Astrocyte of the spinal cord (primary cell): ENCODE data around the gene CACNA1B.
"Not testable (repeated sequence)": the region's sequence is repeated elsewhere in the genome, so short reads cannot be mapped to it uniquely, and the experiment has no call there.

Experiments
- DNase-seq: peaks from one replicate; pipeline ENCODE4 v3.0.0; 2011; ENCODE audit warnings: low read depth, low spot score
- H3K4me3 ChIP-seq: 2 replicates; pipeline ENCODE4 v1.5.1; 2011; ENCODE audit warnings: low read depth, mild to moderate bottlenecking, low read length, moderate library complexity
- in situ Hi-C: cut with HindIII; loops from 2 replicates; pipeline ENCODE4 v1.10.0; 2017; ENCODE audit warnings: low sequenced_read_pairs
- TF ChIP-seq, protein P1 (sequence below): IDR thresholded peaks from 2 replicates; pipeline ENCODE4 v1.5.1; 2012; ENCODE audit warnings: low read depth, mild to moderate bottlenecking, low read length, inconsistent platforms

CACNA1B gene

DNA sequence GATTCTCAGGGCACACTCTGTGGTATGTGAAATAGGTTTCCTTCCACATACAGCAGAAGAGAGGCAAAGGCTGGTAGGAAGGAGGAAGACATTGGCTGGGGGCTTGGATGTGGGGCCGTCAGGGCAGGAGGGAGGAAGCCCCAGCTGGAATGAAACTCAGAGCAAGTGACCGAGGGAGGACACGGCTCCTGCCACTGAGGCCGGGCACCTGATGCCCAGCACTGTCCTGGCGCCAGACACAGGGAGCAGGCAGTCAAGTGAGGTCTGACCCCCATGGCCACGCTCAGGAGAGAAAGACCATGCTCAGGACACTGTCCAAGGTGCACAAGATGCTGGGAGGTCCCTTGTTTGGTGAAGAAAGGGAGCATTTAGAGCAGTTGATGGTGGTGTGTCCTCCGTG, 245.5 kb downstream of the CACNA1B start:
- no peak for DNase-seq
- TF ChIP-seq, protein P1, sequence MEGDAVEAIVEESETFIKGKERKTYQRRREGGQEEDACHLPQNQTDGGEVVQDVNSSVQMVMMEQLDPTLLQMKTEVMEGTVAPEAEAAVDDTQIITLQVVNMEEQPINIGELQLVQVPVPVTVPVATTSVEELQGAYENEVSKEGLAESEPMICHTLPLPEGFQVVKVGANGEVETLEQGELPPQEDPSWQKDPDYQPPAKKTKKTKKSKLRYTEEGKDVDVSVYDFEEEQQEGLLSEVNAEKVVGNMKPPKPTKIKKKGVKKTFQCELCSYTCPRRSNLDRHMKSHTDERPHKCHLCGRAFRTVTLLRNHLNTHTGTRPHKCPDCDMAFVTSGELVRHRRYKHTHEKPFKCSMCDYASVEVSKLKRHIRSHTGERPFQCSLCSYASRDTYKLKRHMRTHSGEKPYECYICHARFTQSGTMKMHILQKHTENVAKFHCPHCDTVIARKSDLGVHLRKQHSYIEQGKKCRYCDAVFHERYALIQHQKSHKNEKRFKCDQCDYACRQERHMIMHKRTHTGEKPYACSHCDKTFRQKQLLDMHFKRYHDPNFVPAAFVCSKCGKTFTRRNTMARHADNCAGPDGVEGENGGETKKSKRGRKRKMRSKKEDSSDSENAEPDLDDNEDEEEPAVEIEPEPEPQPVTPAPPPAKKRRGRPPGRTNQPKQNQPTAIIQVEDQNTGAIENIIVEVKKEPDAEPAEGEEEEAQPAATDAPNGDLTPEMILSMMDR = no peak
- H3K4me3 ChIP-seq = no peak overlapping the region
- in situ Hi-C loops = no loop called here

DNA sequence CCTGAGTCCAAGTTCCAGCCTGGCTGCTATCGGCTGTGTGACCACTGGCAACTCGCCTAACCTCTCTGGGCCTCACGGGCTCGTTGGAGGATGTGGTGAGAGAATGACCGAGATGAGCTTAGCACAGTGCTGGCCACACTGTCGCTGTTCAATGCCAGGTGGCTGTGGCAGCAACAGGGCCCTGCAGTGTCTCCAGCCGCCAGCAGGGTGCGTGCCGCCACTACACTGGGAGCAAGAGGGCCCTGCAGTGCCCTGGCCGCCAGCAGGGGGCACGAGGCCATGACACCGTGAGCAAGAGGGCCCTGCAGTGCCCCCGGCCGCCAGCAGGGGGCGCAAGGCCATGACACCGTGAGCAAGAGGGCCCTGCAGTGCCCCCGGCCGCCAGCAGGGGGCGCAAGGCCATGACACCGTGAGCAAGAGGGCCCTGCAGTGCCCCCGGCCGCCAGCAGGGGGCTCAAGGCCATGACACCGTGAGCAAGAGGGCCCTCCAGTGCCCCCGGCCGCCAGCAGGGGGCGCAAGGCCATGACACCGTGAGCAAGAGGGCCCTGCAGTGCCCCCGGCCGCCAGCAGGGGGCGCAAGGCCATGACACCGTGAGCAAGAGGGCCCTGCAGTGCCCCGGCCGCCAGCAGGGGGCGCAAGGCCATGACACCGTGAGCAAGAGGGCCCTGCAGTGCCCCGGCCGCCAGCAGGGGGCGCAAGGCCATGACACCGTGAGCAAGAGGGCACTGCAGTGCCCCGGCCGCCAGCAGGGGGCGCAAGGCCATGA, 248.7 kb downstream of the CACNA1B start:
- DNase-seq, H3K4me3 ChIP-seq, in situ Hi-C loops: not testable (repeated sequence)

DNA sequence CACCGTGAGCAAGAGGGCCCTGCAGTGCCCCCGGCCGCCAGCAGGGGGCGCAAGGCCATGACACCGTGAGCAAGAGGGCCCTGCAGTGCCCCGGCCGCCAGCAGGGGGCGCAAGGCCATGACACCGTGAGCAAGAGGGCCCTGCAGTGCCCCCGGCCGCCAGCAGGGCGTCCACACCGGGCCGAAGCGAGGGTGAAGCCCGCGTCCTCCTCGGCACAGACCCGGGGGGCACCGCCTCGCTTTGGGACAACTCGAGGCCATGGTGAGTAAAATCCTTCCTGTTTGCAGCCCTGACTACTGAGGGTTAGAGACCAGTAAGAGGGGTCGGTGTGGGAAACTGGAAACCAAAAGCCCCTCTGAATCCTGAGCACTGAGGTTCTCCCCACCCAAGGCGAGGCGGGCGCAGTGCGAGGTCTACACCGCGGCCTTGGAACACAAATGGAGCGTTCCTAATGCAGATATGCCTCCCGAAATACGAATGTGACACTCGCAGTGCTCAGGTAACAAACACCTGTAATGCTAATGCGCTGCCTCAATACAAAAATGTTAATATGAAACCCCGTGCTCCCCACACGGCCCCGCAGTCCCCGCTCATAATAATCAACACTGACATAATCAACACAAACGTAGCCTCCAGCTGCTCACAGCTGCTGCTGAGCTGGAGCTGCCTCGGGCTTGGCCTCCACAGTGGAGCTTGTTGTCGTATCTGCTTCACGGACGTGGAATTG, 249.4 kb downstream of the CACNA1B start:
- DNase-seq, in situ Hi-C loops, H3K4me3 ChIP-seq: not testable (repeated sequence)

DNA sequence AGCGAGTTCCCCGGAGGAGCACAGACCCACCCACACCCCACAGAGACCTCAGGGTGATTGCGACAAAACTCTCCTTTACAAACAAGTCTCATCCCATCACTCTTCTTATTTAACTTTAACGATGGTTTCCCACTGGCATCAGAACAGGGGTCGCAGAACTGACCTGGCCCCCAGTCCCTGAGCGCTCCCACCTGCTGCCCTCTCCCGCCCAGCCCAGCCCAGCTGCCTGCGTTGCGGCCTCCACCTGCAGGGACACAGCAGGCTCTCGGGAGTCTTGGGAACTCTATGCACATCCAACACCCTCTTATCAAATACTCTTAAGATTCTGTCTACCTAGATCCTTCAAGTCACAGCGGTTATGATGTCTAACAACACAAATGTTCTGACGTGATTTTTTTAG, 250.4 kb downstream of the CACNA1B start:
- in situ Hi-C loops, DNase-seq, H3K4me3 ChIP-seq: not testable (repeated sequence)

DNA sequence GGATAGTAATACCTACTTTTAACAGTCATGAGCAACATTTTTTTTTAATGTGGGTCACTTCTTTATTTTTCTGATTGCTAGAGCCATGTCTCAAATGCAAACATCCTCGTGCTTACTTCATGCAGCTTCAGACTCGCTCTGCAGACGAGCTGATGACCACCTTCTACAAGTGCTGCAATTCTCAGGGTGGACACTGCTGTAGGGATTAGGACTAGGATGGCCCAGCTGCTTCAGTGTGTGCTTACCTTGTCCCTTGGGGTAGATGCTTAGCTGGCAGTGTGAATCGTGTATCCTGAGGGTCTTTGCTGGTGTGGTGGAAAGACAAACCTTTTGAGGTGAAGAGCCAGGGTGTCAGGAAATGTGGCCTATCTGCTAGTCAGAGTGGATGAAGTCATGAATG, 251.7 kb downstream of the CACNA1B start:
- in situ Hi-C loops, H3K4me3 ChIP-seq, DNase-seq: not testable (repeated sequence)

DNA sequence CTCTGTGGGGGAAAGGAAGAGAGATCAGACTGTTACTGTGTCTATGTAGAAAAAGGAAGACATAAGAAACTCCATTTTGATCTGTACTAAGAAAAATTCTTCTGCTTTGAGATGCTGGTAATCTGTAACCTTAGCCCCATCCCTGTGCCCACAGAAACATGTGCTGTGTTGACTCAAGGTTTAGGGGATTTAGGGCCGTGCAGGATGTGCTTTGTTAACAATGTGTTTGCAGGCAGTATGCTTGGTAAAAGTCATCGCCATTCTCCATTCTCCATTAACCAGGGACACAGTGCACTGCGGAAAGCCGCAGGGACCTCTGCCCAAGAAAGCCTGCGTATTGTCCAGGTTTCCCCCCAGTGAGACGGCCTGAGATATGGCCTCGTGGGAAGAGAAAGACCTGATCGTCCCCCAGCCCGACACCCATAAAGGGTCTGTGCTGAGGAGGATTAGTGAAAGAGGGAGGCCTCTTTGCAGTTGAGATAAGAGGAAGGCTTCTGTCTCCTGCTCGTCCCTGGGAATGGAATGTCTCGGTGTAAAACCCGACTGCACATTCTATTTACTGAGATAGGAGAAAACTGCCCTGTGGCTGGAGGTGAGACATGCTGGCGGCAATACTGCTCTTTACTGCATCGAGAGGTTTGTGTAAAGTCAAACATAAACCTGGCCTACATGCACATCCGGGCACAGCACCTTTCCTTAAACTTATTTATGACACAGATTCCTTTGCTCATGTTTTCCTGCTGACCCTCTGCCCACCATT, 255.5 kb downstream of the CACNA1B start:
- H3K4me3 ChIP-seq, DNase-seq, in situ Hi-C loops: not testable (repeated sequence)

DNA sequence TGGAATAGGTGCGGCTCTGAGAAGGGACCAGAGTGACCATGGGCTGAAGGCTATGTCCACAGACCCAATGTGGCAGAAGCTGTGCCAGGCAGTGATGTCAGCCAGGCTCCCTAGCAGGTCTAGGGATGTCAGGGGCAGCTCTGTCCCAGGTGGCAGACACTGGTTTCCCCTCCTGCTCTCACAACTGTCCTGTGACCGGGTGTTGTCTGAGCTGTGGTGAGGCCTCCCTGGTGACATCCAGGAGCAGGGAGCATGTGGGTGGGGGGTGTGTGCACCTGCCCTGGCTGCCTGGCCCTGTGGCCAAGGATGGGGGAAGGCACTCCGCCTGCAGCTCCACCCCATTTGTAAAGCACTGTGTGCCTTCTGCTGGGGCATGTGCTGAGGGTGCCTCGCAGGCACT, 257.0 kb downstream of the CACNA1B start:
- in situ Hi-C loops, H3K4me3 ChIP-seq, DNase-seq: not testable (repeated sequence)

DNA sequence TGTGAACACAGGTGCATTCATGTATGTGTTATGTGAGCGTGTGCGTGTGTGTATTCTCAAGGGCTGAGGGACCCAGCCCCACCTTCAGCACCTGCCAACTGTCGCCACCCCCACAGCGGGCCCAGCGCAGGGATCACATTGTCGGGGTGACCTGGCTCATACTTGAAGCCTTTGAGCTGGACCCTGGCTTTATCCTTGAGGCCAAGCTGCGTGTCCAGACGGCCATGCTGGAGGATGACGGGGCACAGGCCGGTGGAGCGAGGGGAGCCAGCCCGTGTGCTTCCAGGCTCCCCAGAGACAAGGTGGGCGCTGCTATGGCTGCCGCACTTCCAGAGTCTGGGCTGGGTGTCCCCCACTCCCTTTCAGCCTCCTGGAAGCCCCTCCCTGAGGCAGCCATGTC, 261.5 kb downstream of the CACNA1B start:
- H3K4me3 ChIP-seq, in situ Hi-C loops, DNase-seq: not testable (repeated sequence)

DNA sequence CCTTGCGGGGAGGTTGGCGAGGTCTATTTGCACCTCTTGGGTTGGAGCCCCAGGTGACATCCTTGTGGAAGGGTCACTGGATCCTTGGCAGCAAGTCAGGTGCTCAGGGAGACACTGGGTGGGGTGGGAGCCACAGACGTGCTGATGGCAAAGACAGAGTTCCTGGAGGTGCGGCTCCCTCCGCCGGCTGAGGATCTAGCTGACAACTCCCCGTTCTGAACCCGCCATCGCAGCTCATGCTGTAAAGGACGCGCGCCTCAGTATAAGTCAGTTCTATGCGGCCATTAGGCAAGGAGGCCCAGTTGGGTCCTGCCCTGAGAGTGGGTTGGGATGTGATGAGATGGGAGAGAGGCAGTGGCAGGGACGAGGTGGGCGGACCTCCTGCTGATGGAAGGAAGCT, 263.4 kb downstream of the CACNA1B start:
- in situ Hi-C loops, DNase-seq: not testable (repeated sequence)

DNA sequence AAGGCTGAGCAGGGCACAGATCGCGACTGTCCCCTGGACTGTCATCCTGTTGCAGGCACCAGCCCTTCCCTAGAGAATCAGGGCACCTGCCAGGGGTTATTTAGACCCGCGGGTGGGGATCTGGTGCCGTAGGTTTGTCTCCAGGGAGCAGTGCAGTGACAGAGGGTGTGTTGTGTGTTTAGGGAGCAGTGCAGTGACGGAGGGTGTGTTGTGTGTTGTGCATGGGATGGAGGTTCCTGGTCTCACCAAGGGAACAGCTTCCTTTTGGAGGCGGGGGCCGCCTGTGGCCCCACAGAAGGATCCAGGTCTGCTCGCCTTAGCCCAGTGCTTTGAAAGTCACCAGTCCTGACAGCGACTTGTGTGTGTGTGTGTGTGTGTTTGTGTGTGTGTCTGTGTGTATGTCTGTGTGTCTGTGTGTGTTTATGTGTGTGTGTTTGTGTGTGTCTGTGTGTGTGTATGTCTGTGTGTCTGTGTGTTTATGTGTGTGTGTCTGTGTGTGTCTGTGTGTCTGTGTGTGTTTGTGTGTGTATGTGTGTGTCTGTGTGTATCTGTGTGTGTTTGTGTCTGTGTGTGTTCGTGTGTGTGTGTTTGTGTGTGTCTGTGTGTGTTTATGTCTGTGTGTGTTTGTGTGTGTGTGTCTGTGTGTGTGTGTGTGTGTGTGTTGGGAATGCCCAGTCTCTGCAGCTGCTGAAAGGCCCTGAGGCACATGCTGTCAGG, 265.1 kb downstream of the CACNA1B start:
- in situ Hi-C loops, DNase-seq, H3K4me3 ChIP-seq: not testable (repeated sequence)

More for the DNA sequence above, 263.4 kb downstream of the CACNA1B start:
- not testable (repeated sequence) for H3K4me3 ChIP-seq

DNA sequence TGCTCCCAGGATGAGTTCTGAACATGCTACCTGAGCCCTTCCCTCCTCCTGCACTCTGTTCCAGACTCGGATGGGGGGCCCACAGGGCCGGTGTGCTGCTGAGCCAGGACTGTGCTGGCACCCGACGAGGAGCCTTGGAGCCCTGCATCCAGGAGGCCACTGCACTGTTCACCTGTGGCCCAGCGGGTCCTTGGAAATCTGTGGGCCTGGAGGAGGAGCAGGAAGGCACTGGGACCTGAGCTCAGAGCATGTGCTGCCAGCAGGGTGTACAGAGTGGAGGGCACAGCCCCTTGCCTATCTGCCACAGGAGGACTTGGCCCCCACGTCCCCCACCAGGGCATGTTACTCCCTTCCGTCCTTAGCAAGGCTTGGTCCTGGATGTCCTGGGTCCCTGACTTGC, 265.9 kb downstream of the CACNA1B start:
- H3K4me3 ChIP-seq, in situ Hi-C loops, DNase-seq: not testable (repeated sequence)
